K562 (cell line): Measurements from ENCODE around the gene C4BPB. TPM values are rescaled to one million over a fixed set of nuclear protein-coding genes. Genes with fewer than 3 reads are reported as not detected.

Experiments used
- ARNT ChIP-seq, 2 experiments: fragments of 450-650 bp; IDR thresholded peaks; 2 replicates each; pipeline ENCODE4 v1.6.1; 2016; ENCODE audit warnings: mild to moderate bottlenecking in 1 of 2
- CC2D1A ChIP-seq: fragments of 450-650 bp; IDR thresholded peaks from 2 replicates; pipeline ENCODE4 v1.6.1; 2017; ENCODE audit warnings: mild to moderate bottlenecking
- ETV5 ChIP-seq: sonication (generic); formaldehyde crosslinking; IDR thresholded peaks from 2 replicates; pipeline ENCODE4 v1.4.0; 2020; ENCODE audit warnings: low read depth, mild to moderate bottlenecking, missing genetic modification reagents
- FOXK2 ChIP-seq, 2 experiments: fragments of 450-650 bp; IDR thresholded peaks in 1 of 2; conservative IDR thresholded peaks in 1 of 2; 2 replicates each; pipeline ENCODE4 v1.6.1; 2016; ENCODE audit warnings: low read depth in 2 of 2, mild to moderate bottlenecking in 1 of 2
- FOXM1 ChIP-seq, 2 experiments: fragments of 450-650 bp in 1 of 2; sonication (generic) in 1 of 2; formaldehyde crosslinking in 1 of 2; IDR thresholded peaks; 2 replicates each; pipeline versions ENCODE4 v1.6.1 to v1.9.0; 2017 to 2022; ENCODE audit warnings: low read depth in 2 of 2, mild to moderate bottlenecking in 2 of 2, missing genetic modification reagents in 1 of 2, moderate library complexity in 1 of 2
- HDAC3 ChIP-seq: fragments of 450-650 bp; IDR thresholded peaks from 2 replicates; pipeline ENCODE4 v1.6.1; 2018; ENCODE audit warnings: borderline replicate concordance, mild to moderate bottlenecking, moderate library complexity; ENCODE audit not compliant: partially characterized antibody
- LARP7 ChIP-seq: fragments of 450-650 bp; IDR thresholded peaks from 2 replicates; pipeline ENCODE4 v1.6.1; 2016
- LCOR ChIP-seq: sonication (generic); formaldehyde crosslinking; IDR thresholded peaks from 2 replicates; pipeline ENCODE4 v1.8.0; 2022; ENCODE audit warnings: mild to moderate bottlenecking, missing genetic modification reagents
- RAD51 ChIP-seq: fragments of 450-650 bp; IDR thresholded peaks from 2 replicates; pipeline ENCODE4 v1.7.1; 2016; ENCODE audit warnings: low read depth, mild to moderate bottlenecking, borderline replicate concordance
- ZEB2 ChIP-seq: fragments of 450-650 bp; IDR thresholded peaks from 2 replicates; pipeline ENCODE4 v1.6.1; 2016
- ZFP30 ChIP-seq: fragments of 250-450 bp; sonication (Bioruptor Pico); IDR thresholded peaks from 2 replicates; pipeline ENCODE4 v1.8.0; 2022; ENCODE audit warnings: moderate library complexity, mild to moderate bottlenecking, inconsistent platforms, borderline replicate concordance
- ZNF41 ChIP-seq: fragments of 250-450 bp; sonication (Bioruptor Pico); conservative IDR thresholded peaks from 2 replicates; pipeline ENCODE4 v1.4.0; 2020; ENCODE audit warnings: mild to moderate bottlenecking
- ZNF445 ChIP-seq: fragments of 250-450 bp; sonication (Bioruptor Pico); IDR thresholded peaks from 2 replicates; pipeline ENCODE4 v1.4.0; 2020; ENCODE audit warnings: low read depth, mild to moderate bottlenecking, moderate library complexity
- polyA plus RNA-seq, 8 experiments: library from polyadenylated mRNA; depleted of rRNA in 4 of 8; stranded (reverse) in 5 of 8; unstranded in 3 of 8; fragments of >200 nt; fragmentation: Nextera tagmentation in 2 of 8; fragmentation: Illumina TruSeq in 1 of 8; extraction: Ambion mirVana in 2 of 8; extraction: Trizol in 1 of 8; gene quantifications; 2 replicates each; pipeline versions ENCODE4 v1.2.1 to v1.2.3, GENCODE V29; 2011 to 2014; ENCODE audit warnings: inconsistent platforms in 1 of 8, missing spikeins in 1 of 8
- total RNA-seq, 7 experiments: library from RNA; depleted of rRNA in 6 of 7; stranded (reverse); fragments of >200 nt in 6 of 7; fragmentation: Illumina TruSeq in 2 of 7; extraction: Trizol in 2 of 7; gene quantifications; 2 replicates each; pipeline versions ENCODE4 v1.2.1 to v1.2.3, GENCODE V29; 2011 to 2021; ENCODE audit warnings: low replicate concordance in 1 of 7
- TF ChIP-seq, protein P1 (sequence below): fragments of 250-450 bp; sonication (Bioruptor Pico); IDR thresholded peaks from 2 replicates; pipeline ENCODE4 v1.5.0; 2021; ENCODE audit warnings: mild to moderate bottlenecking, borderline replicate concordance
- TF ChIP-seq, protein P2 (sequence below), 3 experiments: IDR thresholded peaks in 2 of 3; conservative IDR thresholded peaks in 1 of 3; 2 replicates each; pipeline ENCODE4 v1.5.1; 2011 to 2012; ENCODE audit warnings: low read length in 3 of 3, mild to moderate bottlenecking in 3 of 3, control low read depth in 2 of 3, improper control_type of control experiment in 1 of 3, inconsistent platforms in 1 of 3, low read depth in 1 of 3, mixed read lengths in 1 of 3, moderate library complexity in 1 of 3; ENCODE audit not compliant: insufficient read depth in 2 of 3
- TF ChIP-seq, protein P3 (sequence below): fragments of 450-650 bp; formaldehyde crosslinking; IDR thresholded peaks from 2 replicates; pipeline ENCODE4 v1.4.0; 2020; ENCODE audit warnings: mild to moderate bottlenecking, moderate library complexity
- TF ChIP-seq, protein P4 (sequence below): IDR thresholded peaks from 2 replicates; pipeline ENCODE4 v1.6.1; 2012; ENCODE audit warnings: low read depth, low read length, improper control_type of control experiment, borderline replicate concordance
- TF ChIP-seq, protein P5 (sequence below), 2 experiments: fragments of 450-650 bp; conservative IDR thresholded peaks; 2 replicates each; pipeline ENCODE4 v1.6.1; 2017; ENCODE audit warnings: mild to moderate bottlenecking in 2 of 2, moderate library complexity in 2 of 2

C4BPB gene
- total and polyA plus RNA-seq, 9 of the 15 experiments (the other 6 are each of a cell fraction or from before 2014, with no cell fraction given) = not detected

DNA sequence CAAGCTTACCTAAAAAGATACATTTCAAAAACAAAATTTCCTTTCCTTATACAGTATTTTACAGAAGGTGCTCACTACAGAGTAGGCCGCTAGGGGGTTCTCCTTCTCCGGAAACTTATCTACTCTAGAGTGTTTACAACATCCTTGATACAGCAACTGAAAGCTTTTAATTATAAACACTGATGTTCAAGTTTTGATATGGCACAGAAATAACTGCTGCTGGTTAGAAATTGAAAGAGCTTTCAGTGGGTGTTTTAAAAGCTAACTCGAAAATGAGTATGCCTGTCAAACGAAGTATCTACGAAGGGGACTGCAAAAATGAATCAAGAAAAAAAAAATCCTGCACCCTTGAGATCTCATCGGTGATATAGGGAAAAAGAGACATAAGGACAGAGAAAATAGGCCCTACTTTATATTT, 38.7 kb upstream of the C4BPB start (continued):
- TF ChIP-seq, protein P1, sequence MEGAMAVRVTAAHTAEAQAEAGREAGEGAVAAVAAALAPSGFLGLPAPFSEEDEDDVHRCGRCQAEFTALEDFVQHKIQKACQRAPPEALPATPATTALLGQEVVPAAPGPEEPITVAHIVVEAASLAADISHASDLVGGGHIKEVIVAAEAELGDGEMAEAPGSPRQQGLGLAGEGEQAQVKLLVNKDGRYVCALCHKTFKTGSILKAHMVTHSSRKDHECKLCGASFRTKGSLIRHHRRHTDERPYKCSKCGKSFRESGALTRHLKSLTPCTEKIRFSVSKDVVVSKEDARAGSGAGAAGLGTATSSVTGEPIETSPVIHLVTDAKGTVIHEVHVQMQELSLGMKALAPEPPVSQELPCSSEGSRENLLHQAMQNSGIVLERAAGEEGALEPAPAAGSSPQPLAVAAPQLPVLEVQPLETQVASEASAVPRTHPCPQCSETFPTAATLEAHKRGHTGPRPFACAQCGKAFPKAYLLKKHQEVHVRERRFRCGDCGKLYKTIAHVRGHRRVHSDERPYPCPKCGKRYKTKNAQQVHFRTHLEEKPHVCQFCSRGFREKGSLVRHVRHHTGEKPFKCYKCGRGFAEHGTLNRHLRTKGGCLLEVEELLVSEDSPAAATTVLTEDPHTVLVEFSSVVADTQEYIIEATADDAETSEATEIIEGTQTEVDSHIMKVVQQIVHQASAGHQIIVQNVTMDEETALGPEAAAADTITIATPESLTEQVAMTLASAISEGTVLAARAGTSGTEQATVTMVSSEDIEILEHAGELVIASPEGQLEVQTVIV (CRISPR knock-in tag) = 0 out of 2 replicates have a peak, but pooled peaks have one; percentile 42
- peak; percentile 44 for TF ChIP-seq HDAC3
- TF ChIP-seq ZNF445 (CRISPR knock-in tag) = 0 out of 2 replicates have a peak, but pooled peaks have one; percentile 14
- no peak for TF ChIP-seq RAD51
- TF ChIP-seq, protein P2, sequence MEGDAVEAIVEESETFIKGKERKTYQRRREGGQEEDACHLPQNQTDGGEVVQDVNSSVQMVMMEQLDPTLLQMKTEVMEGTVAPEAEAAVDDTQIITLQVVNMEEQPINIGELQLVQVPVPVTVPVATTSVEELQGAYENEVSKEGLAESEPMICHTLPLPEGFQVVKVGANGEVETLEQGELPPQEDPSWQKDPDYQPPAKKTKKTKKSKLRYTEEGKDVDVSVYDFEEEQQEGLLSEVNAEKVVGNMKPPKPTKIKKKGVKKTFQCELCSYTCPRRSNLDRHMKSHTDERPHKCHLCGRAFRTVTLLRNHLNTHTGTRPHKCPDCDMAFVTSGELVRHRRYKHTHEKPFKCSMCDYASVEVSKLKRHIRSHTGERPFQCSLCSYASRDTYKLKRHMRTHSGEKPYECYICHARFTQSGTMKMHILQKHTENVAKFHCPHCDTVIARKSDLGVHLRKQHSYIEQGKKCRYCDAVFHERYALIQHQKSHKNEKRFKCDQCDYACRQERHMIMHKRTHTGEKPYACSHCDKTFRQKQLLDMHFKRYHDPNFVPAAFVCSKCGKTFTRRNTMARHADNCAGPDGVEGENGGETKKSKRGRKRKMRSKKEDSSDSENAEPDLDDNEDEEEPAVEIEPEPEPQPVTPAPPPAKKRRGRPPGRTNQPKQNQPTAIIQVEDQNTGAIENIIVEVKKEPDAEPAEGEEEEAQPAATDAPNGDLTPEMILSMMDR (IDR thresholded peaks at IDR 0.05 in 2 of 3, conservative IDR thresholded peaks at IDR 0.05 in 1 of 3; ENCODE audit: insufficient read depth in 2 of 3, low read depth in 1 of 3, low read length in 3 of 3) = peak; percentile 73 to 91 (median 83)
- TF ChIP-seq ZEB2 = 0 out of 2 replicates have a peak, but pooled peaks have one; percentile 27
- peak; percentile 45; the same call in 1 of the 2 replicates for TF ChIP-seq ZFP30
- peak; percentile 51; the same call in 1 of the 2 replicates for TF ChIP-seq CC2D1A
- TF ChIP-seq, protein P3, sequence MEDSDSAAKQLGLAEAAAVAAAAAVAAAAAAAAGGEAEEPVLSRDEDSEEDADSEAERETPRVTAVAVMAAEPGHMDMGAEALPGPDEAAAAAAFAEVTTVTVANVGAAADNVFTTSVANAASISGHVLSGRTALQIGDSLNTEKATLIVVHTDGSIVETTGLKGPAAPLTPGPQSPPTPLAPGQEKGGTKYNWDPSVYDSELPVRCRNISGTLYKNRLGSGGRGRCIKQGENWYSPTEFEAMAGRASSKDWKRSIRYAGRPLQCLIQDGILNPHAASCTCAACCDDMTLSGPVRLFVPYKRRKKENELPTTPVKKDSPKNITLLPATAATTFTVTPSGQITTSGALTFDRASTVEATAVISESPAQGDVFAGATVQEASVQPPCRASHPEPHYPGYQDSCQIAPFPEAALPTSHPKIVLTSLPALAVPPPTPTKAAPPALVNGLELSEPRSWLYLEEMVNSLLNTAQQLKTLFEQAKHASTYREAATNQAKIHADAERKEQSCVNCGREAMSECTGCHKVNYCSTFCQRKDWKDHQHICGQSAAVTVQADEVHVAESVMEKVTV (CRISPR knock-in tag) = peak; percentile 80
- peak; percentile 58 for TF ChIP-seq FOXM1 (IDR thresholded peaks at IDR 0.05; ENCODE audit: low read depth)
- no peak for TF ChIP-seq FOXM1 (CRISPR knock-in tag; IDR thresholded peaks at IDR 0.05; ENCODE audit: low read depth)
- TF ChIP-seq, protein P4, sequence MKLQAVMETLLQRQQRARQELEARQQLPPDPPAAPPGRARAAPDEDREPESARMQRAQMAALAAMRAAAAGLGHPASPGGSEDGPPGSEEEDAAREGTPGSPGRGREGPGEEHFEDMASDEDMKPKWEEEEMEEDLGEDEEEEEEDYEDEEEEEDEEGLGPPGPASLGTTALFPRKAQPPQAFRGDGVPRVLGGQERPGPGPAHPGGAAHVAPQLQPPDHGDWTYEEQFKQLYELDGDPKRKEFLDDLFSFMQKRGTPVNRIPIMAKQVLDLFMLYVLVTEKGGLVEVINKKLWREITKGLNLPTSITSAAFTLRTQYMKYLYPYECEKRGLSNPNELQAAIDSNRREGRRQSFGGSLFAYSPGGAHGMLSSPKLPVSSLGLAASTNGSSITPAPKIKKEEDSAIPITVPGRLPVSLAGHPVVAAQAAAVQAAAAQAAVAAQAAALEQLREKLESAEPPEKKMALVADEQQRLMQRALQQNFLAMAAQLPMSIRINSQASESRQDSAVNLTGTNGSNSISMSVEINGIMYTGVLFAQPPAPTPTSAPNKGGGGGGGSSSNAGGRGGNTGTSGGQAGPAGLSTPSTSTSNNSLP = peak; percentile 82; the same call in 1 of the 2 replicates
- TF ChIP-seq ZNF41 (CRISPR knock-in tag) = 0 out of 2 replicates have a peak, but pooled peaks have one; percentile 41
- 0 out of 2 replicates have a peak, but pooled peaks have one; percentile 51 for TF ChIP-seq LARP7
- TF ChIP-seq, protein P5, sequence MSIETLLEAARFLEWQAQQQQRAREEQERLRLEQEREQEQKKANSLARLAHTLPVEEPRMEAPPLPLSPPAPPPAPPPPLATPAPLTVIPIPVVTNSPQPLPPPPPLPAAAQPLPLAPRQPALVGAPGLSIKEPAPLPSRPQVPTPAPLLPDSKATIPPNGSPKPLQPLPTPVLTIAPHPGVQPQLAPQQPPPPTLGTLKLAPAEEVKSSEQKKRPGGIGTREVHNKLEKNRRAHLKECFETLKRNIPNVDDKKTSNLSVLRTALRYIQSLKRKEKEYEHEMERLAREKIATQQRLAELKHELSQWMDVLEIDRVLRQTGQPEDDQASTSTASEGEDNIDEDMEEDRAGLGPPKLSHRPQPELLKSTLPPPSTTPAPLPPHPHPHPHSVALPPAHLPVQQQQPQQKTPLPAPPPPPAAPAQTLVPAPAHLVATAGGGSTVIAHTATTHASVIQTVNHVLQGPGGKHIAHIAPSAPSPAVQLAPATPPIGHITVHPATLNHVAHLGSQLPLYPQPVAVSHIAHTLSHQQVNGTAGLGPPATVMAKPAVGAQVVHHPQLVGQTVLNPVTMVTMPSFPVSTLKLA (conservative IDR thresholded peaks at IDR 0.05) = peak; percentile 34 to 46; a peak in 3 of 4 replicates
- peak; percentile 21 to 64; a peak in 1 of 4 replicates for TF ChIP-seq ARNT (IDR thresholded peaks at IDR 0.05)
- TF ChIP-seq ETV5 (CRISPR knock-in tag) = no peak
- TF ChIP-seq FOXK2 (conservative IDR thresholded peaks at IDR 0.05 in 1 of 2, IDR thresholded peaks at IDR 0.05 in 1 of 2; ENCODE audit: low read depth in 2 of 2) = peak; percentile 87 to 90
- peak; percentile 57; the same call in 1 of the 2 replicates for TF ChIP-seq LCOR (CRISPR knock-in tag)
